Heart right ventricle (tissue), 16 donors: ENCODE measurements around the gene EOGT. TPM values are rescaled to one million over a fixed set of nuclear protein-coding genes. Genes with fewer than 3 reads are reported as not detected.

Experiments
- ATAC-seq, 8 donors: fragments of 200-7000 bp; cut with Tn5 transposase; one replicate each; pipeline ENCODE4 v1.9.1; 2020; ENCODE audit warnings: mild to moderate bottlenecking in 8 of 8, moderate library complexity in 8 of 8, moderate number of reproducible peaks in 1 of 8
- DNase-seq, 2 donors: peaks; one replicate each; pipeline ENCODE4 v3.0.0-alpha.2; 2020
- H3K27ac ChIP-seq, 10 donors: fragments of 200-600 bp; sonication (generic) in 2 of 10; one replicate each; pipeline versions ENCODE4 v1.5.0 to v1.8.0; 2020 to 2022; ENCODE audit warnings: mild to moderate bottlenecking in 3 of 10
- H3K27me3 ChIP-seq, 7 donors: fragments of 200-600 bp; one replicate each; pipeline ENCODE4 v1.8.0; 2021 to 2022; ENCODE audit warnings: mild to moderate bottlenecking in 2 of 7
- H3K36me3 ChIP-seq, 9 donors: fragments of 200-600 bp; sonication (generic) in 1 of 9; one replicate each; pipeline versions ENCODE4 v1.5.0 to v1.8.0; 2020 to 2022; ENCODE audit warnings: mild to moderate bottlenecking in 2 of 9
- H3K4me1 ChIP-seq, 9 donors: fragments of 200-600 bp; sonication (generic) in 1 of 9; one replicate each; pipeline versions ENCODE4 v1.5.0 to v1.8.0; 2020 to 2022; ENCODE audit warnings: mild to moderate bottlenecking in 4 of 9
- H3K4me3 ChIP-seq, 10 donors: fragments of 200-600 bp; sonication (generic) in 2 of 10; one replicate each; pipeline versions ENCODE4 v1.5.0 to v1.8.0; 2020 to 2022; ENCODE audit warnings: mild to moderate bottlenecking in 7 of 10, moderate library complexity in 2 of 10
- H3K9me3 ChIP-seq, 11 donors: fragments of 200-600 bp in 10 of 11; sonication (generic) in 2 of 11; one replicate each; pipeline versions ENCODE4 v1.5.0 to v1.8.0; 2013 to 2022; ENCODE audit warnings: mild to moderate bottlenecking in 2 of 11, control low read depth in 1 of 11, moderate library complexity in 1 of 11
- CTCF ChIP-seq, 9 donors: fragments of 200-600 bp; sonication (generic) in 2 of 9; IDR thresholded peaks; one replicate each; pipeline versions ENCODE4 v1.5.0 to v1.8.0; 2021 to 2022; ENCODE audit warnings: antibody characterized with exemption in 9 of 9, mild to moderate bottlenecking in 5 of 9, moderate library complexity in 1 of 9
- WGBS, 2 donors: extraction: QIAGEN DNeasy Blood & Tissue Kit; methylation state at CpG; one replicate each; pipeline ENCODE4 v1.1.7; 2013; ENCODE audit warnings: inconsistent platforms in 1 of 2; 5-methylcytosine and 5-hydroxymethylcytosine counted together
- intact Hi-C, 10 donors: fragments of 100-400 bp; cut with DNase I; formaldehyde crosslinking; loops; one replicate each; pipeline versions ENCODE4 v1.11.1 to v1.14.2; 2022
- microRNA-seq, 2 donors: library from miRNA; unstranded; fragments of <30 nt; microRNA quantifications; one replicate each; pipeline ENCODE4 v1.2.0, GENCODE V29; 2021
- polyA plus RNA-seq, 2 donors: library from polyadenylated mRNA; stranded (reverse); fragments of 200-250 nt; gene quantifications; one replicate each; pipeline ENCODE4 v1.2.3, GENCODE V29; 2013
- total RNA-seq, 10 donors: library from RNA; stranded (reverse); fragmentation: NEBNext Ultra II Directional in 3 of 10; extraction: Animal tissue kit (Norgen Biotek cat#: 25700) in 3 of 10; gene quantifications; one replicate each; pipeline versions ENCODE4 v1.2.1 to v1.2.4, GENCODE V29; 2021 to 2023
- donor health status: Arrhythmogenic right ventricular cardiomyopathy.
- donor health status: ischemic (EF 13 %, LVEDD 7.1; RV severe dilation, severe dysfunction).
- donor health status: healthy with polysubstance abuse.
- donor health status: DM: no; HTN: yes; CAD: no.
- donor health status: DM: no; HTN: no; CAD: no.
- donor health status: ischemic (EF 25% LVEDD 6.9; RV normal size, moderate dysfunction).
- donor health status: ischemic (EF 25% LVEDD 5.7; RV mildly dilated, moderate dysfunction).
- donor health status: healthy.
- donor health status: DM: yes; HTN: yes; CAD: no.
- donor health status: Ischemic cardiomyopathy.
- donor health status: ischemic (EF 35%, LVEDD 5.7; RV mildly dilated, moderate dysfunction).
- donor health status: nonischemic (EF 11% LVEDD 7.7; RV severe dilation, severe dysfunction).
- donor health status: DM: yes; HTN: yes; CAD: no.
- donor health status: PGD.
- donor health status: ischemic (EF 29% LVEDD 5.4; RV normal size, mild dysfunction).
- donor health status: nonischemic (EF 23%, LVEDD 6.1; RV moderate dilation, normal function).

The EOGT gene
- total and polyA plus RNA-seq, 12 donors = 8.8 to 66.5 (median 39.8) TPM

DNA sequence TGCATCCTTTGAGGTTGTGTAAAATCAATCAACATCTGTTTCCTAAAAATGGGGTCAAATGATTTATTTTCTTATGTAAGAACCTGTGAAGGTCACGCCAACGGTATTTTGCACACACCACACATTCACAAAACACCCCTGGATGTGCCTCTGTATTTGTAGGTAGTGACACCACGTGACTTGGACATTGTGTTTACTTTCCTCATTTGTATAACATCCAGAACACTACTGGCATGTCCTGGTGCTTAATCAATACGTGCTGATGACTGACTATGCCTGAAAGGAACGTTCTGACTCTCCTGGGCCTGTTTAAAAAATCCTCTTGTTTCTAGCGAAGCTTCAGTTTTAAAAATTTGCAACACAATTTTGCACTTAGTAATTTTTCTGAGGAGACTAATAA, 77.7 kb downstream of the EOGT start:
- Histone ChIP-seq H3K27ac (no peak overlapping the region), H3K4me1 (peaks cover 0 to 8% (median 0%) of the 10 kb centered on the region in 9 donors), H3K27me3 (peaks cover 14 to 76% (median 53%) of the 10 kb centered on the region in 7 donors), H3K4me3 (no peak overlapping the region), H3K36me3 (no peaks in the 10 kb centered on the region), H3K9me3 (no peaks in the 10 kb centered on the region)
- no peak for TF ChIP-seq CTCF (IDR thresholded peaks at IDR 0.05)
- ATAC-seq = no peak
- no peak for DNase-seq
- 67 to 74% methylated on average over 6 of the region's 6 CpGs for WGBS, 2 donors
- intact Hi-C loops = no loop called here

- Histone ChIP-seq H3K4me1 (peaks cover 0 to 8% (median 0%) of the 10 kb centered on the region in 9 donors), H3K4me3 (no peak overlapping the region), H3K27me3 (peaks cover 14 to 94% (median 76%) of the 10 kb centered on the region in 7 donors), H3K27ac (no peak overlapping the region), H3K9me3 (no peaks in the 10 kb centered on the region), H3K36me3 (no peaks in the 10 kb centered on the region)
- ATAC-seq (no peak), DNase-seq (no peak)
- WGBS, 2 donors = 1 to 2% methylated on average over 41 of the region's 41 CpGs
- intact Hi-C loops = loop anchor here in 1 of 10 donors (5.0 kb wide), 1 partner anchor 354 kb away; no protein-coding TSS in a partner anchor
- TF ChIP-seq CTCF (IDR thresholded peaks at IDR 0.05) = no peak
Measured at GRCh38 chr3:68931406-68932149, 81.9 kb downstream of the EOGT start.

Small RNAs within 50 kb of the gene (microRNA-seq; reads per million reads assigned to microRNA genes)
- gene MIR3136 = 0 to 0.60 reads per million in 2 donors

Other genes starting within 250 kb of the EOGT start
- not detected for gene TAFA4, start 81.1 kb downstream of the EOGT start, total RNA-seq
- gene TAFA4, start 81.1 kb downstream of the EOGT start, polyA plus RNA-seq = not detected
- 10 to 100 TPM; 14.8 to 23.2 (median 21.1) TPM for gene TMF1, start 38.6 kb upstream of the EOGT start, total RNA-seq
- 1 to 10 TPM; 6.0 to 6.7 TPM for gene TMF1, start 38.6 kb upstream of the EOGT start, polyA plus RNA-seq
- gene UBA3, start 66.7 kb upstream of the EOGT start, total RNA-seq = 100 to 1,000 TPM in 3 of 10 donors, 10 to 100 TPM in 7; 73.6 to 119 (median 87.2) TPM
- gene UBA3, start 66.7 kb upstream of the EOGT start, polyA plus RNA-seq = 10 to 100 TPM; 36.7 to 45.1 TPM
- gene ARL6IP5, start 71.3 kb upstream of the EOGT start, total RNA-seq = 100 to 1,000 TPM; 151 to 226 (median 195) TPM
- gene ARL6IP5, start 71.3 kb upstream of the EOGT start, polyA plus RNA-seq = 100 to 1,000 TPM; 156 to 224 TPM
- 100 to 1,000 TPM; 122 to 240 (median 188) TPM for gene LMOD3, start 108.9 kb upstream of the EOGT start, total RNA-seq
- 10 to 100 TPM; 28.6 to 96.1 TPM for gene LMOD3, start 108.9 kb upstream of the EOGT start, polyA plus RNA-seq